DMS79 treated with DMSO at 0.1 percent for 48 hours (cell line): ENCODE results near the gene GPR161.

Source experiments
- DNase-seq: peaks from one replicate; lab custom pipeline; 2025; lab: John Stamatoyannopoulos, UW

The GPR161 gene

DNA sequence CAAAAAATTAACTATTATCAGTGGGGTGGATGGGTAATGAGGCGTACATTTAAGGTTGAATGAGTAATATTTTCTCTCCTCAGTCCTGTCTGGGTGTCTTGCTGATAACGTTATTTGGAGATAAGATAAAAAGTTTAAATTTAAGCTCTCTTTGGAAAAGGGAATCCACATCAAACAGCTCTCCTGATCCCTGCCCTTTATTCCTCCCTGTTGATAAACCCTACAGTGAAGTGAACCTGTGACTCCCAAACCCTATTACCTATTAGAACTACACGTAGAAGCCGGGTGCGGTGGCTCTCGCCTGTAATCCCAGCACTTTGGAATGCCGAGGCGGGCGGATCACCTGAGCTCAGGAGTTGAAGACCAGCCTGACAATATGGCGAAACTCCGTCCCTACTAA lies 9.9 kb upstream of the GPR161 start:
- no peak for DNase-seq

DNA sequence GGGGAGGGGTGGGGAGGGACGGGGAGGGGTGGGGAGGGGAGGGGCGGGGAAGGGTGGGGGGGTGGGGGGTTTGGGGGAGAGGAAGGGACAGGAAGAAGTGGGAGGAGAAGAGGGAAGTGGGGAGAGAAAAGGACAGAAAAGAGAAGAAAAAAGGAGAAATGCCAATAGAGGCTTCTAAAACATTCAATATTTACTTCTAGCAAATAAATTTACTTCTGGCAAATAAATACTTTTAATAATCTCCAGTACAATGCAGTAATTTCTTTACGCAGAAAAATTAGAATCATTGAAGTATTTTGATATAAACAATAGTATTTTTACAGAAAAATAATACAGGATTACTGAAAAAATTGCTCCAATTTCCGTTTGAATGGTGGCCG lies 9.4 kb upstream of the GPR161 start:
- no peak for DNase-seq

GRCh38 chr1:168145184-168146159 lies 8.7 kb upstream of the GPR161 start:
- DNase-seq, result peak; percentile 77

DNA sequence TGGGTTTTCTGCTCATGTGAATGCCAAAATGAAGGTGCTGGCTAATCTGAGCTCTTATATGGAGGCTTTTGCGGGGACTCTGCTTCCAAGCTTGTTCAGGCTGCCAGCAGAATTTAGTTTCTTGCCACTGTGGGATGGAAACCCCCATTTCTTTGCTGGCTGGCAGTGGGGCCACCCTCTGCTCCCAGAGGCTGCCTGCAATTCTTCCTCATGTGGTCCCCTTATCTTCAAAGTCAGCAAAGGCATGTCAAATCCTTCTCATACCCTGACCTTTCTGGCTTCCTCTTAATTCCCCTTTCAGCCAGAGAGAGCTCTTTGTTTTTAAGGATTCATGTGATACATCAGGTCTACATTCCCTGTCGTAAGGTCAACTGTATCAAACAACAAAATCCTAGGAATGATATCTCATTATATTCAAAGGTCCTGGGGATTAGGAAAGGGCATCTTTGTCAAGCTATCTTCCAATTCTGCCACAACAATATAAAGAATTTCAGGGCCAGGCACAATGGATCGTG lies 5.2 kb upstream of the GPR161 start:
- DNase-seq, result no peak

DNA sequence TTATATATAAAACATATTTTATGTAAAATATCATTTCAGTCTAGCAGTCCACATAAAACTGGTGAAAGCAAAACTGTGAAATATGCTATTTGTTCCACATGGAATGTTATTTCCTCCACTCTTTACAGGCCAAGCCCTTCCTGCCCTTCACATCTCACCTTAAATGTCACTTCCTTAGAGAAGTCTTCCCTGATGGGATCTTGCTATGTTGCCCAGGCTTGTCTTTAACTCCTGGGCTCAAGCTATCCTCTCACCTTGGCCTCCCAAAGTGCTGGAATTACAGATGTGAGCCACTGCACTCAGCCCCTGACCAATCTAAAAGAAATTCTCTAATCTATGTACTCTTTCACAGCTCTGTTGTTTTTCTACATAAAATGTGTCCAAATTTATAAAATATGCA lies 2.3 kb upstream of the GPR161 start:
- DNase-seq, result no peak

- no peak for DNase-seq
These were observed 1.4 kb upstream of the GPR161 start for GRCh38 chr1:168138134-168138533.

GRCh38 chr1:168137515-168137821 lies 738 bp upstream of the GPR161 start:
- DNase-seq, result peak; percentile 46

DNA sequence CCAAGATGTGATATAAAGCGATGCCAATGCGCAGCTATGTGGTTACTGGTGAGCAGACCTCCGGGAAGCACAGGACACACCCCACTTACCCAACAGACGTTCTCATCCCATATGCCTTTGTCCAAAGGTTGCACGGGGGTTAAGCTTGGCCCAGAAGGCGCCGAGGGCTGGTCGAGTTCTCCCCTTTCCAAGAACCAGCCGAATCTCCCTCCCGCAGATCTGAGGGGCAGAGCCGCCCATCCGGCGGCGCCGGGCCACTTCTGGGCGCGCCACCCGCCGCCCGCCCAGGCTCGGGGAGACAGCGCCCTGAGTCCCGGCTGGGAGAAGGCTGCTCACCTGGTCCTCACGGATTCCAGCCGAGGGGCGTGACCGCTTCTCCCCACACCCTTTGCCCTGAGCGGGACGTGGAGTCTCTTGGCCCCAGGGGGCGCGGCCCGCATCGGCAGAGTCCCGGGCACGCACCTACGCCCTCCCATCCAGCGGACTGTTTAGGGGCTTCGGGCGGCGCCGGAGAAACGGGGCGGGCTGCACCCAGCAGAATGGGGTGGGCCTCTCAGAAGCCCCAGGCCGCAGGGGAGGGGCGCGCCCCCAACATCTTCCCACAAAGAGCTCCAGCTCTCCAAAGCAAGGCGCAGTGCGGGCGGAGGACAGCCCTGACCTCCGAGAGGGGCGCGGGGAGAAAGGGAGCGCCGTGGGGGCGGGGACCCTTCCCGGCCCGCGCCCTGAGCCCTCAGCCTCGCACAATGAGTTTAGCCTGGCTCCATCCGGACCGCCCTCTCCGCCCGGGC lies 615 bp downstream of the GPR161 start:
- no peak for DNase-seq

DNA sequence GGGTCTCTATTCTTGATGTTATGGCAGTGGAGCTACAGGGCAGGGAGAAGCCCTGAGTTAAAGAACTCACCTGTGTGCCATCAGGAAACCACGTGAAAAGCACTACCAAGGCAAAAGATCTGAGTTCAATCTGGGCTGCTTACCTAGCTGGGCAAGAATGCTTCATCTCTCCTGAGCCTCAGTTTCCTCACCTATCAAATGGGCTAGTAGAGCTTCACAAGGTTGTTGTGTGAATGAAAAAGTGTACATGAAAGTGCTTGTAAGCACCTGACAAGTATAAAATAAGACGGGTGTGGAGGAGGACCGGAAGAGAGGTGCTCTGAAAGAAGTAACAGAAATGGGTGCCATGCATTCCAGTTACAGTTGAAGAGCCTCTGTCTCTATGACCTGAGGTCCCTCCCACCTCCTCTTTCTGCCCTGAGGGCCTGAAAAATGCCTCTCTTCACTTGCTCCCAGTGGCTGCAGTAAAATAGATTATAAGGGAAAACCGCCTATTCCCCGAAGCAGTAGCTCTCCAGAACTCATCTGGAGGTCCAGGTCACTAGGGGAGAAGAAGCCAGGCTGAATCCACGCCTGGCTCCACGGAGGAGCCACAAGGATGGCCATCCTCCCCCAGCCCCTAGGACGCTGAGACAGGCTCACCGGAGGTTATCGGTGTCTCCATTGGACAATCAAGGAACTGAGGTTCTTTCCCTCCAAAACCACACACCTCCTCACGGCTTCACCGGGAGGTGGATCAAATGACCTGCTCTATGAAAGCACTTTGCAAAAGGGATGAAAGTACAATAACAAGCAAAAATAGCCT lies 1.4 kb downstream of the GPR161 start:
- DNase-seq, result peak; percentile 25

DNA sequence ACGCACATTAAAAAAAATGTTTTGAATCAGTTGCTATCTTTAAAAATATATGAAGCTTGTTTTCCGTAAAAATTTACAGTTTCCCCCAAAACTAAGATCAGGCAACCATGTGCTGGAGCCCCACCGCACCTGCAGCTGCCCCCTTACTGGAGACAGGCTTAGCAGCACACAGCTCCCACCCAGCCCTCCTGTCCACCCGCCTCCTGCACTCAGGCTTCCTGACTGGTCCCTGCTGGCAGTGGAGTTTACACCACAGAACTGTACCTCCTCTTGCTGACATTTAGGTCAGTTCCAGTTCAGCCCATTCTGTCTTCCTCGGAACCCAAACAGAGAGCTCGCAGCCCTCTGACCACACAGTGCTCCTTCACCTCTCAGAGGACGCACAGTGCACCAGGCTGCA lies 2.1 kb downstream of the GPR161 start:
- no peak for DNase-seq

DNA sequence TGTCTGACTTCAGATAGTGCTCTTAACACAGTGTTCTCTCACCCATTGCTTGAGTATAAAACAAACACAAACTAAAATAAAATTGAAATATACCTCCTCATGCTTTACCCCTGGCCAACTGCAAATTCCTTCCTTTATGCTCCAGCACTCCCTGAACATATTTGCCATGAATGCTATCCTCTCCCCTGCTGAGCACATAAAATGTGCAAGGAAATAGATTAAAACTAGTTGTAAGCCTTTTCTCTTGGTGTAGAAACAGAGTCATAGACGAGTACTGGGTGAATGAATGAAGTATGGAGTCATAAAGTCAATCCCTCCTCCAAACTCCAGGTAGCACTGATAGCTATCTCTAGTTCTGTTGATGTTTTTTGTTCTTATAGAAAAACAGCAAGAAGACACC lies 2.6 kb downstream of the GPR161 start:
- no peak for DNase-seq

DNA sequence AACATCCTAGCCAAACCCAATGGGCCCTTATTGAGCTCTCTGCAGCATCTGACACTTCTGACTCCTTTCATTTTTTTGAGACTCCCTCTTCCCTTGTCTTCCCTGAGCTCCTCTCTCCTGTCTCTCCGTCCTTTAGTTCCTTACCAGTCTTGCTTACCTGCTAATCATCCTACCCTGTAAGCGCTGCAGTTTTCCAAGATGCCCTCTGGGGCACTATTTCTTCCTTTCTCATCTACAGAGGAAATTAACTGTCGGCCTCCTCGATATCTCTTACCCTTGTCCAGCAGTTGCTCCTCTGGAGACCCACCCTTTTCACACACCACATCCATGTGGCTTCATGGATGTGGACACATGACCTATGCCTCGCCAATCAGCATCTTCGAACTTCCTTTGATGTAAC lies 6.8 kb downstream of the GPR161 start:
- no peak for DNase-seq

- DNase-seq, result no peak
These were observed 9.2 kb downstream of the GPR161 start for GRCh38 chr1:168127503-168127902.

DNA sequence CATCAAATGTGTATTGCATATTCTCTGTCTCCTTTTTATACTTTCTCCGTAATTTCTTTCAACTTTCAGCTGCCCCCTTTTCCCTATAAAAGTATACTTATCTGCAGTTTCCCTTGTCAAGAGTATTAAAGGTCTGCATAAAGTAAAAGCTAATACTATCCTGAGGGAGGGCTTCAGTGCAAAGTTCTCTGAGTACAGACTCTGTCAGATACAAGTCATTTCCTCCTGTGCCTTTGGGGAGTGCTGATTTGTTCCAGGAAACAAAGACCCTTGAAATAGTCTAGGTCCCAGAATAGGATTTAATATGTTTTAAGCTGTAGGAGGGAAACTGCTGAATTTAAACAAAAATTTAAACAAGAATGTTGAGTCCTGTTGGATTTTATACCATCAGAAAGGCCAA lies 11.7 kb downstream of the GPR161 start:
- DNase-seq, result no peak

DNA sequence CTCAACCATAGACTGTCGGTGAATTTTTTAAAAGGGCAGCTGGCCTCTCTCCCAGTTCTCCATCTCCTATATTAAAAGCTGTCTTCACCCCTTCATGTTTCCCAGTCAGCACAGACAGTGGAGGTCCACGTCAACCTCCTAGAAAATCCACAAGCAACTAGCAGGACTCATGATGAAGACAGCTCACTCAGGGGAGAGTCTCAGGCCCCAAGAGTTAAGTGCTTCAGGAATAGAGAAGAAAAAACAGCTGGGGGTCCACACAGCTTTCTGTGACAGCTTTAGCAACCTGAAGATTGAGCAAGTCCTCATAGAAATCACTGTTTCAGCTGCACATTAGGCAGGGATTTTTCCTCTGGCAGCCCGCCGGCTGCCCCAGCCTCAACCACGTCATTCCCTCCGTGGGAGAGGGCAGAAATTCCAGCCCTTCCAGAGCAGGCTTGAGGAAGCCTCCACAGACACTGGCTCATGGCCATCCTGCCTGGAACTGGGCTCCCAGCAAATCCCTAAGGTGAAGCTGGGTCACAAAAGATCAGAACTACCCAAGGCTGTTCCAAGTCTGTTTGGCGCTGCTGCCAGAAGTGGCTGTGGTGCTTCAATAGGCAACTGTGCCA lies 15.2 kb downstream of the GPR161 start:
- no peak for DNase-seq

DNA sequence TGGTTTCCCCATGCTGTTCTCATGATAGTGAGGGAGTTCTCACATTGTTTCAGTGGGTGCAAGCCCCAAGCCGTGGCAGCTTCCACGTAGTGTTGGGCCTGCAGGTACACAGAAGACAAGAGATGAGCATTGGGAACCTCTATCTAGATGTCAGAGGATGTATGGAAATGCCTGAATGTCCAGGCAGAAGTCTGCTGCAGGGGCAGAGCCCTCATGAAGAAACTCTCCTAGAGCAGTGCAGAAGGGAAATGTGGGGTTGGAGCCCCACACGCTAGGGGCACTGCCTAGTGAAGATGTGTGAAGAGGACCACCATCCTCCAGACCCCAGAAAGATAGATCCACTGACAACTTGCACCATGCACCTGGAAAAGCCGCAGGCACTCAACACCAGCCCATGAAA lies 17.0 kb downstream of the GPR161 start:
- no peak for DNase-seq

GRCh38 chr1:168116327-168116799 lies 20.4 kb downstream of the GPR161 start:
- DNase-seq, result peak; percentile 16

DNA sequence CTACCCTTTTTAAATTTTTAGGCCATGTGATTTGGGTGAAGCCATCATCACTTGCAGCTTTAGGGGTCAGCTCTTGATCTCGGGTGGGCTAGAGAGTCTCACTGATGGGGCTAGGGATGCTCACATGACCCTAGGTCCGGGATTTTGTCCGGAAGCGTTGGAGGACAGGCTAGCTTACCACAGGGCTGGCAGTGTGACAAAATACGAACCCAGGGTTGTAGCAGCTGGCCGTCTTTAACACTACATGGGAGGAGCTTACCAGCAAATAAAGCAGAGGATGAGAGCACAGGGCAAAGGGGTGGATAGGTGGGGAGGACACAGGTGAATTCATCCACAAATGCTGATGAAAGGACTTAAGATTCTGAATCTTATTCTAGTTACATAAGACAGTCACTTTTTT lies 21.9 kb downstream of the GPR161 start:
- DNase-seq, result no peak

DNA sequence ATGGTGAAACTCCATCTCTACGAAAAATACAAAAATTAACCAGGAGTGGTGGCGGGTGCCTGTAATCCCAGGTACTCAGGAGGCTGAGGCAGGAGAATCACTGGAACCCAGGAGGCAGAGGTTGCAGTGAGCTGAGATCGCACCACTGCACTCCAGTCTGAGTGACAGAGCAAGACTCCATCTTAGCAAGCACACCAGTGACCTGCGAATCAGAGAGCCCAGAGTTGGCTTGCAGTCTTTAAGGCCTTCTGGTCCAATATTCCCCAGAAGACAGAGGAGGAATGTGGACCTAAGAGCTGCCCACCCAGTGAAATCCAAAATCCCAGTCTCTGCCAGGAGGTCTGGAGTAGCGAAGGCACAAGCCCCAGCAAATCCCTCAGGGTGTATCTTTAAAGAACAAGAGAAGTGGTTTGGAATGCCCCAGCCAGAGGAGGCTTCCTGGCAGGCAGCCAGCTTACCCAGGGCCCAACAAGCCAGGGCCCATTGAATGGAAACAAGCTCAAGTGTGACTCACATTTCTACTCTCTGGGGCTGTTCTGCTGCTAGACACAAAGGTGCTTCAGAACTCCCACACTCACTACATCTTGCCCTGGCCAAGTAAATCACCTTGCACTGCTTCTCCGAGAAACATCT lies 23.9 kb downstream of the GPR161 start:
- DNase-seq, result peak; percentile 93

DNA sequence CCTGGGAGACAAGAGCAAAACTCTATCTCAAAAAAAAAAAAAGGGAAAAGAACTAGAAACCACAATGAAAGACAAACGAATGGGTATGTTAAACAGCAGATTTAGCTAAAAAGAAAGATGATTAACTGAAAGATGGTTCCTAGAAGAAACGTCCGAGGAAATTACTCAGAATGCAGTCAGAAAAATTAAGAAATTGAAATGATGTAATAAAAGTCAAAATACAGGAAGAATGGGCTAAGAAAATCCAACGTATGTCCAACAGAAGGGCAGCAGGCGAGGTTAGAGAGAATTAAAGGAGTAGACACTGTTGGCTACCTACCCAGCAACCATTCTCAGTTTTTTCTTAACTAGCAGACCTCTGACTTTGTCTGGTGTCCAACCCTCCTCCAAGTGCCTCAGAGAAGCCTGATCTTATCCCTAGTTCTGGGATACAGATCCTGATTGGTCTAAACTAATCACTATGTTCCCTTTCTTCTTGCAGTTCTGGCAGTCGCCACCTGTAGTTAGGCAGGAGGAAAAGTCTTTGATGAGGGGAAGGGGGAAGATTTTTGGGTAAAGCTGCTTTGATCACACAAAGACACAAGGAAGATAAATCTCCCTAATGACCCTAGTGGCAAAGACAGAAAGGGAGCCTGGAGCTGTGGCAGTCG lies 25.7 kb downstream of the GPR161 start:
- no peak for DNase-seq

DNA sequence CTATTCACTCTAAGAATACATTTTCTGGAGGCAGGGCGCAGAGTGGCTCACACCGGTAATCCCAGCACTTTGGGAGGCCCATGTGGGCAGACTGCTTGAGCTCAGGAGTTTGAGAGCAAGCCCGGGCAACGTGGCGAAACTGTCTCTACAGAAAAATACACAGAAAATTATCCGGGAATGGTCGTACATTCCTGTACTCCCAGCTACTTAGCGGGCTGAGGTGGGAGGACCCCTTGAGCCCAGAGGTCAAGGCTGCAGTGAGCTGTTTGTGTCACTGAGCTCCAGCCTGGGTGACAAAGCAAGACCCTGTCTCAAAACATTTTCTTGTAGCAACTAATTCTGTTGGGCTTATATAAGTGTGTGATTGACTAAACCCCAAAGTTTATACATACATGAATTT lies 30.5 kb downstream of the GPR161 start:
- DNase-seq, result no peak
